GM19240 (cell line): Measurements from ENCODE around the gene RPS6KA2.

Source experiments
- DNase-seq: peaks from one replicate; pipeline ENCODE4 v3.0.0; 2011; ENCODE audit warnings: low spot score; ENCODE audit not compliant: insufficient read length

Gene RPS6KA2

DNA sequence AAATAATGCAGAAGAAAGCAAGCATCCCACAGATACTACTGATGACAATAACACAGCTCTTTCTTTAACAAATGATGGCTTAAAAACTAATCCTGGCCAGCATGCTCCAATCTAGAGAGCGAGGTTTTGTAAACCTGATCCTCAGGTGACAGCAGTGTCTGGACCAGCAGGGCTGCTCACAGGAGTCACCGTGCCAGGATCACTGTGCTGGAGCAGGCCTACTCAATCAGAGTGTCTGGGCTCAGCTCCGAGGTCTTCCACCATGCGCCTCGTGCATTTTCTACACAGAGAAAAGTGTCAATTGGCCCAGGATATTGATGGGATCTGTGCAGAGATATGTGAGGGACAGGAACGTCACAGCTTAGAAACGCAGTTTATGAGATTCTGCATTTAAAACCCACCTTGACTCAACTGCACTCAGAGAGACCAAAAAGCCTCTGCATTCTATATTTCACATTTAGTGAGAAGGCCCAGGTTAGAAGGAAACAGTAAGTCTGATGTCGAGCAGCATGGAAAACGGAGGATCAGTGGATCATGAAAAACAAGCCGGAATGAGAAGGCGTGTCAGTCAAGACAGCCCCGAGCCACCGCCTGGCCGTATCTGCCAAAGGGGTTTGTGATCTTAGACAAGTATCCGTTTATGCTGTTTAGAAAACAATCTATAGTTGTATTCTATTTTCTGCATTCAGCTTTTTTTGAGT, 48.4 kb downstream of the RPS6KA2 start:
- no peak for DNase-seq

GRCh38 chr6:166575205-166575604, 51.8 kb downstream of the RPS6KA2 start:
- no peak for DNase-seq

DNA sequence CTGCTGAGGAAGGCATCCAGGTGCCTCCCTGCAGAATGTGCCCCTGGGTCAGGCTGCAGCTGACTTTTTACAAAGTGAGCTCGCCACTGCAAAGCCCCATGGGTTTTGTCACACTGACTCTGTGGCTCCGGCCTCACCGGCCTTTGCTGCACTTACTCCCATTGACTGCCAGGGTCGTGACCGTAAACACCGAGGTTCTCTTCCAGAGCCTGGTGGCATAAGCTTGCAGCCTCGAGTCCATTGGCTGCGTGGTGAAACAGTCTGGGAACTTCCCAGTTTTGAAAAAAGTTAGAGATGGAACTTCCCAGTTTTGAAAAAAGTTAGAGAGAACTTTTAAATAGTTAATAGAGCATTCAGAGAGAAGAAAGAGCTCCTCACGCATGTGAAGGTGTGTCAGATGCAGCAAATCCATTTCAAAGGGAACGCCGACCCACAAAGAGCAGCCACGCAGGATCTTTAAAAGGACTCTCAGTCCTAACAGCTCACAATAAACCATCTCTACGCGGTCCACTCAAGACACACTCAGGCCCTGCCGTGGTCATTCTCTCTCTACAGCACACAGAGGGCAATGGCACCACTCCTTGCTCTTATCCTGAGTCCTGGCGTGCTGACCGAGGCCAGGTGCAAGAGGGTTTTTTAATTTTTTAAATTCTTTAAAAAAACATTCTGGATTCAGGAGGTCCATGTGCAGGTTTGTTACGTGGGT, 53.4 kb downstream of the RPS6KA2 start:
- DNase-seq, result no peak

DNA sequence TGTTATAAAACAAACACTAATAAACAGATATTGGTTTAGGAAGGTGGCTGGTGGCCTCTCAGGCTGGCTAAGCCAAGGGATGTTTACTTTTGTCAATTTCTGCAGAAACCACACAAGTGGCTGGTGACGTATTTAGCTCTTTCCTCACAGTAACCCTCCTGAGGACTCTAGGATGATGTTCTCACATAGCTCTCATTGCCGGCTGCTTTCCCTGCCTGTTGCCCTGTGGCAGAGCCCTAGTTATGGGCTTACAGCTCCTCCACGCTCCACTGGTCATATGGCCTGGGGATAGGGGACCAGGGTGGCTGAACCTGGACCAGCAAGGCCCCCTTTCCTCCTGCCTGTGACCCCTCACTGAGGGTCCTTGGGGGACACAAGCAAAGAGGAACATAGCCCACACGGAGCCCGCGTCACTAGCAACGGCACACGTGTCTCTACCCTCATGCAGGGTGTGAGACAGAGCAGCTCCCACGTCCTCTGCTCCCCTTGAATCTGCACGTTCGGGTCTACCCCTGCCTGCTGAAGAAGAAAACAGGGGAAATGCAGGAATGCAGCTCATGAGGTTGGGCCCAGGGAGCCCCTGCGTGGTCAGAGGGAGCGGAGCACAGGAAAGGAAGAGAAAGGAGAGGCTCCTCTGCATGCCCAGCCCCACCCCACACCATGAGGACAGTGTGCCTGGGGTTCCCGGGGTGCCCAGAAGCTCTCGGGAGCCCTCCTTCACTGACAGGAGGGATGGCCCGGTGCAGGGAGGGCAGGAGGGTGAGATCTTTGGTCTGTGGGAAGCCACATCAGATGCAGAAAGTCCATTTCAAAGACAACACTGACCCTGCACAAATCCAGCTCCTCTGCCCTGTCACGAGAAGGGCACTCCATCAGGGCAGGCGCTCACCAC, 54.4 kb downstream of the RPS6KA2 start:
- no peak for DNase-seq

- DNase-seq, result no peak
Measured at GRCh38 chr6:166570929-166571713, 55.9 kb downstream of the RPS6KA2 start.

- no peak for DNase-seq
Measured at GRCh38 chr6:166569206-166569605, 57.8 kb downstream of the RPS6KA2 start.

DNA sequence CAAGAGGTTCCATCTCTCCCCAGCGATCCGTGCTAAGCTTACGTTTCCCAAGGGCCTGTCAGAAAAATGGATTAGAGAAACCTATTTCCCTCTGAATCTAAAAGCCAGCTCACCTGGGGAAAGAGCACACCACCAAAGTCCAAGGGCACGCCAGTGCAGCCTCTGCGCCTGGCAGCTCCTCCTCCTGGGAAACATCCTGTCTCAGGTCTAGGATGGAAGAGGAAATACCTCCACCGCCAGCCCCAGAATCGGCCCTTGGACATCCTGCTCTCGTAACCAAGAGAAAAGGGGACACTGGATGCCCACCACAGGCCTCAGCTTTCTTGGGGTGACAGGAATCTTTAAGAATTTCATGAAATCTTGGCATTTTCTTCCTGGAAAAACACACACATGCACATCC, 59.2 kb downstream of the RPS6KA2 start:
- DNase-seq, result no peak

DNA sequence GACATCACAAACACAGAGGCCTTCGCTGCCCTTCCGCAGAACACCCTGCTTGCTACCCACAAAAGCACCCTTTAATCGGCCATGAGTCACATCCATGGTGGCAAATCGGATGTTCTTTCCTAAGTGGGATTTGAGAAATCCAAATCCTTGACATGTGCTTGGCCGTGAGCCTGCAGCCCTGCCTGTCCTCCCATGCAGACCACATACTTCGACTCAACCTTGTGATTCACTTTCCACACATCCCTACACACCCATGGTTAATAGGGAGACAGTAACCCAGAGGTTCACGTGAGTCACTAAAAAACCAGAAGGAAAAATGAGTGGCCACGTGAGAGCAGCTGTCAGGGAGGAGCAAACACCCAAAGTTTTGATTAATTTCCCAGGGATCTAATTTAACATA, 59.9 kb downstream of the RPS6KA2 start:
- no peak for DNase-seq

DNA sequence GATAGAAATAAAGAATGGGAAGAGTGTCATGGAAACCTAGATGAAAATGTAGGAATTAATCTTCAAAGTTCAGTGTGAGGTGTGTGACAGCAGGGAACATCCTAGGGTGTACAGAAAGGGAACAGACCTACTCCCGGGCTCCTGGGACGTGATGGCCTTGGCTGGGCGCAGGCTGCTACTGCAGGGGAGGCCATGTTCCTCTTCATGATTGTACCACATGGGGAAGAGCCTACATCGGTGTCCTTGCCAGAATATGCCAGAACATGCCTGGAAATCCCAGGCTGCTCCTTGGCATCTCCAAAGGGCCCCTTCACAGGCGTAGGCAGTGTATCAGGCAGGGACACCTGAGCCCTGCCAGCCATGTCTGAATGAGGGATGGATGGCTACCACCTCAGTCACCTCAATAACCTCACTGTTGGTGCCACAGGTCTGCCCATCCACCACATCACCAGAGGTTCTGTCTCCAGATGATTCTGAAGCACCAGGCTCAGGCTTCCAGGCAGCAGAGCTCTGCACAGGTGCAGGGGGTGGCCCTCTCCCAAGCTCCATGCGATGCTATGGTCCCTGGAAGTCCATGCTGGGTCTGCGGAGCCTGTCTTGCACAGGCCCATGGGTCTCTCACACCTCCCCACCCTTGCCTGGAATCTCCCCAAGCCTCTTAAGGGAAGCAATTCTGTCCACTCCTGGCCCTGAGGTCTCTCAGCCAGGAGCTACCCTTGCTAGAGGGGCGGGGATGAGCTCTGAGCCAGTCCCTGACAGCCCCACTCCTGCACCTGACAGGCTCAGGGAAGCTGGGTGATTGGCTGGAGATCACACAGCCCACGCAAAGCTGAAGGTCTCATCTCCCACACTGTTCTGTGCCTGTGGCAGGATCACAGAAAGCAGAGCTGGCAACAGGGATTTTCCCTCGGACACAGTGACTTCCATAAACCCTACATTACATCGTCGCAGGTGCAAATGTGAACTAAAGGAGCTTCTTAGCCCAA, 60.7 kb downstream of the RPS6KA2 start:
- no peak for DNase-seq

- DNase-seq, result no peak
Measured at GRCh38 chr6:166565084-166565967, 61.7 kb downstream of the RPS6KA2 start.

- DNase-seq, result no peak
Measured at GRCh38 chr6:166563805-166564204, 63.2 kb downstream of the RPS6KA2 start.

GRCh38 chr6:166563200-166563599, 63.9 kb downstream of the RPS6KA2 start:
- no peak for DNase-seq

DNA sequence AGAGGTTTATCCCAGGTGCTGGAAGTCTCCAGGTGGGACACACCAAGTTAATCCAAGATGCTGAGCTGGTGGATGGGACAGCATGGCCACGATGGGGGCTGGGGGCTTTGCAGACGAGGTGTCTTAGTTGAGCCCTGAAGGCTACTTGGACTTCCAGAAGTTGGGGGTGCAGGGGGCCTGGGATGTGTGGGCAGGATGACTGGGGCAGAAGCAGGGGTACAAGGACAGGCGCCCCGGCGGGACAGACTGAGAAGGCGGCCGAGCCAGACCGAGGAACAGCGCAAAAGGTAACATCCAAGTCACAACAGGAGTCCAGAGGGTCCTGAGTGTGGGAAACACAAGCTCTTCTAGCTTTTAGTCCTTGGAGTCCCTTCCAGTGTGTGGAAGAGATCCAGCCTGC, 64.3 kb downstream of the RPS6KA2 start:
- no peak for DNase-seq

DNA sequence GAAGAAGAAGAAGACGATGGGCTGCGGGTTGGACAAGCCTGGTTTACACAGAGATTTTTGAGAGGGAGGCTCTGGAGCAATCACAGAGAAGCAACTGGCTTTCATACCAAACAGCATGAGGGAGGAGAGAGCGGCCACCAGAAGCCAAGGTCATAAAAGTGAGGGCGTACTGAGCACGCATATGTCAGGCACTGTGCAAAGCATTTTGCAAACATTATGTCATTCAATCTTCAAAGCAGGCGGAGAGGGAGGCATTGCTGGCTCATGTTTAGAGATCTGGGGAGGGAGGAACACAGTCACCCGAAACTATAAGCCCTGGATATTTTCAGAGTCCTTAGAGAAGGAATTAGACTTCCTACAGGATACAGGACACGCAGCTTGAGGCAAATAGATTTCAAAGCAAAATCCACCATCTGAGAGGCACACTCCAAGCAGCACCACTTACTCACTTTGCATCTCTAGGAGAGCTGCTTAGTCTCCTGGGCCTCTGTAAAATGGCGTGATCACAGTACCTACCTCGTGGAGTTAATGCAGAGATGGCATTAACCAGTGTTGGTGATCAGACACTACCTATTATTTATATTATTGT, 65.2 kb downstream of the RPS6KA2 start:
- DNase-seq, result no peak

DNA sequence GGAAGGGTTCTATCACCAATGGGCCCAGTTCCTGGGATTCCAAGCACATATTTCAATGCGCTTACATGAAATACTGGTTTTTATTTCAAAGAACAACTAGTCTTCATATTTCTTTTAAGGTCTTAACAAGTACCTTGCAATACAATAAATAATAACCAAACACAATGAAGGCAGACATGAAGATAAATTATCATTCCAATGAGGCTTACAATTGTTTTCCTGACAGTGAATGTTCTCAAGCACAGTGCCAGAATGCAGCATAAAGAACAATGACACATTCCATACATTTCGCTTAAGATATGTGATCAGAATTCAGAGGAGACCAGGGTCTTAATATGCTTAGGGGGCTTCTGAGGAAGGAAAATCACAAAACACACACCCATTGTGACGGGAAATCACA, 66.8 kb downstream of the RPS6KA2 start:
- no peak for DNase-seq

GRCh38 chr6:166559662-166560061, 67.4 kb downstream of the RPS6KA2 start:
- DNase-seq, result no peak

GRCh38 chr6:166559211-166559610, 67.8 kb downstream of the RPS6KA2 start:
- DNase-seq, result no peak

DNA sequence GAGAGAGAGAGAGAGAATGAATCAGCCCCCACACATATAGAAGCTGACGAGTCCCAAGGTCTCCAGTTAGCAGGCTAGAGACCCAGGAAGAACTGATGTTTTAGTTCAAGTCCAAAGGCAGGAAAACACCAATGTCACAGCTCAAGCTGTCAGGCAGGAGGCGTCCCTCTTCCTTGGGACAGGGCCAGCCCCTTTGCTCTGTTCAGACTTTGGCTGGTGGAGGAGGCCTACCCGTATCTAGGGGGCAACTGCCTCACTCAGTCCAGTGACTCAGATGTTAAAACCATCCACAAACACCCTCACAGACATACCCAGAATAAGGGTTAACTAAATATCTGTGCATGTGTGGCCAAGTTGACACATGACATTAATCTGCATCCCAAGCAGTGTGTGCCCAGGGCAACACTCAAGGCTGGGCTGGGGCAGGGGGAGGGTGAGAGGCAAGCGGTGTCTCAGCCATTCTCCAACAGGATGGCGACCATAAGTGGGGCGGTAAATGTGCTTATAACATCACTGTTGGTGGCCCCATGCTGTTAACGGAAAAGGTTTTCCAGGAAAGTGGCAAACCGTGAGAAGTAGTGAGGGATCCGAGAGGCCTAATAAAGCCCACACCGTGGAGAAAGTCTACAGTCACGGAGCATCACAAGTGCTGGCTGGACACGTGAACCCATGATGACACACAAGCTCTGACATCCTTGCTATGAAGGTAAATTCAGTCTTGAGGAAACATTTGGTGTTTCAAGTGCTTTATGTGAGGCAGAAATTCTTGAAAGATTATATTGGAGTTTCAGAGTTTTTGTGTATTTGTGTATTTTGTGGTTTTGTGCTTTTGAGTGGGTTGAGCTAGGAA, 68.7 kb downstream of the RPS6KA2 start:
- DNase-seq, result no peak
